Measurements from ENCODE around the gene HNRNPA3.

DNA sequence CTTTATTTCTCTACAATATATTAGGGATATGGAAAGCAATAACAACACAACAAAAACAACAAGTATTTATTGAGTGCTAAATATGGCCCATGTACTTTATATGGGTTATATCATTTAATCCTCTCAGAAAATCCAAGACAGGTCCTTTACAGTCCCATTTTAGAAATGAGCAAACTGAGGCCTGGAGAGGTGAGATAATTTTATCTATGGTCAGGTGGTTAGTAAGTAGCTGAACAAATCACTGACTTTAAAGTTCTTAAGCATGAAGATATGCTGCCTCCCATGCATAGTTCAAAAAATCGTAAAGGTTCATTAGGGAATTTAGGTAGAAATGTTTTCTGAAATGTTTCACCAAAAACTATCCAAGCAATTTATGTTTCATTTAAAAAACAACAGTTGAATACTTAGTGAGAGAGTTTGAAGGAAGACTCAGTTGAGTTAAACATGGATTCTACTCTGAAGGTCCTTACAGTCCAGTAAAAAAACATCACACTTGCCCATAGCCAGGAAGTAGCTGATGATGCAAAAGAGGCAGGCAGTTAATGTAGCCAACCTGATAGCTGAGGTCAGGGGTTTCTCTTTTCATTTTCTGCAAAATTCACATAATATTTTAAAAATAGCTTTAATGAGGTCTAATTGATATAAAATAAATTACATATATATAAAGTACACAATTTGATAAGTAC lies 59.5 kb downstream of the HNRNPA3 start:
- no peak for TF ChIP-seq EZH2phosphoT487 (conservative IDR thresholded peaks at IDR 0.05; ENCODE audit: low read length)
- TF ChIP-seq, protein P1, sequence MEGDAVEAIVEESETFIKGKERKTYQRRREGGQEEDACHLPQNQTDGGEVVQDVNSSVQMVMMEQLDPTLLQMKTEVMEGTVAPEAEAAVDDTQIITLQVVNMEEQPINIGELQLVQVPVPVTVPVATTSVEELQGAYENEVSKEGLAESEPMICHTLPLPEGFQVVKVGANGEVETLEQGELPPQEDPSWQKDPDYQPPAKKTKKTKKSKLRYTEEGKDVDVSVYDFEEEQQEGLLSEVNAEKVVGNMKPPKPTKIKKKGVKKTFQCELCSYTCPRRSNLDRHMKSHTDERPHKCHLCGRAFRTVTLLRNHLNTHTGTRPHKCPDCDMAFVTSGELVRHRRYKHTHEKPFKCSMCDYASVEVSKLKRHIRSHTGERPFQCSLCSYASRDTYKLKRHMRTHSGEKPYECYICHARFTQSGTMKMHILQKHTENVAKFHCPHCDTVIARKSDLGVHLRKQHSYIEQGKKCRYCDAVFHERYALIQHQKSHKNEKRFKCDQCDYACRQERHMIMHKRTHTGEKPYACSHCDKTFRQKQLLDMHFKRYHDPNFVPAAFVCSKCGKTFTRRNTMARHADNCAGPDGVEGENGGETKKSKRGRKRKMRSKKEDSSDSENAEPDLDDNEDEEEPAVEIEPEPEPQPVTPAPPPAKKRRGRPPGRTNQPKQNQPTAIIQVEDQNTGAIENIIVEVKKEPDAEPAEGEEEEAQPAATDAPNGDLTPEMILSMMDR (IDR thresholded peaks at IDR 0.05; ENCODE audit: insufficient read depth, low read length, poor library complexity, severe bottlenecking), result no peak
